Thoracic aorta (tissue), 2 donors: Measurements from ENCODE around the gene CATSPER3. TPM values are rescaled to one million over a fixed set of nuclear protein-coding genes. Genes with fewer than 3 reads are reported as not detected.

ENCODE experiments used
- ATAC-seq: fragments of 150-250 bp; one replicate; pipeline ENCODE4 v1.8.0; 2017; ENCODE audit warnings: low read depth; ENCODE audit not compliant: insufficient number of reproducible peaks, low FRiP score
- DNase-seq: peaks from one replicate; pipeline ENCODE4 v3.0.0-alpha.2; 2020; ENCODE audit warnings: low spot score
- H3K27ac ChIP-seq, 2 donors: fragments of 200-600 bp; sonication (generic); 1 replicate in 1 of 2; 2 replicates in 1 of 2; pipeline ENCODE4 v1.5.1; 2016; ENCODE audit warnings: mild to moderate bottlenecking in 2 of 2, moderate library complexity in 2 of 2
- H3K27me3 ChIP-seq: fragments of 200-600 bp; sonication (generic); replicated peaks from 2 replicates; pipeline ENCODE4 v1.6.0; 2016; ENCODE audit warnings: mild to moderate bottlenecking; ENCODE audit not compliant: insufficient read depth
- H3K36me3 ChIP-seq: fragments of 200-600 bp; sonication (generic); one replicate; pipeline ENCODE4 v1.5.1; 2016
- H3K4me1 ChIP-seq, 2 donors: fragments of 200-600 bp; sonication (generic); 1 replicate in 1 of 2; 2 replicates in 1 of 2; pipeline versions ENCODE4 v1.5.1 to v1.6.0; 2016; ENCODE audit warnings: low read depth in 2 of 2, mild to moderate bottlenecking in 1 of 2; ENCODE audit not compliant: control insufficient read depth in 1 of 2
- H3K4me3 ChIP-seq: fragments of 200-600 bp; sonication (generic); 2 replicates; pipeline ENCODE4 v1.5.1; 2016; ENCODE audit warnings: mild to moderate bottlenecking
- H3K9me3 ChIP-seq: fragments of 200-600 bp; sonication (generic); 2 replicates; pipeline ENCODE4 v1.5.1; 2016
- CTCF ChIP-seq: fragments of 200-600 bp; sonication (generic); IDR thresholded peaks from one replicate; pipeline ENCODE4 v1.5.1; 2019; ENCODE audit warnings: antibody characterized with exemption
- total RNA-seq, 2 donors: library from RNA; depleted of rRNA; stranded (reverse); fragments of >200 nt; gene quantifications; one replicate each; pipeline versions ENCODE4 v1.1.0 to v1.2.3, GENCODE V29; 2016

Gene CATSPER3
- total RNA-seq, 2 donors from 2014 or later, result not detected

DNA sequence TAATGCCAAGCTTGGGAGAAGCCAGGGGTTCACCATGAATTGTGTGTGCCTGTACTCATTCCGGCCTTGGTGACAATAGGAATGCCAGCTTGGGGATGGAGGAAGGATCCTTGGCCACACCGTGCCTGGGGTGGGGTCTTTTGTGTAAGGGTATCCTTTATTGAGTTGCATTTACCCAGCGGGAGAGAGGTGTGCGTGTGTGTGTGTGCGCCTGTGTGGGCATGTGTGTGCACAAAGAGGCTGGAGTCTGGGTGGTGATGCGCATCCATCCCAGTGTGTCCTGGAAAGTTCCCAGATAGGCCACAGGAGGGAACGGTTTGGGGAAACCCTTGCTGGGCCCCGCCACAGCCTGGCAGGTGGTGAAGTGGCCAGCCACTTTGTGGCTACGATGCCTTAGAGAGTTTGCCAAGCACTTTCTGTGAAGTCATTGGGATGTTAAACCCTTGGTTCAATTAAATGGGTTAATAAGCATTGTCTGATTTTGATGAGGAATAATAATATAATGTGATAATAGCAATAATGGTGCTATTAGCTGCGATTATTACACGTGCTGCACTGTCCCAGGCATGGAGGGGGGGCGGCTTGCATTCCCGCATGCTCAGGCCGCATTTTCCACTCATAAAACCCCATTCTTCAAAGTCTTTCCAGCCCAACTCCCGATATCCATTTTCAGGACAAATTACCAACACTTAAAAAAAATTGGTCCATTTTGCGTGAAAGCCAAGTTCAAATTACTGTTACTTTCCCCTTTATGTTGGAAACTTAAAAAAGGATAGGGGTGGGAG lies 52.6 kb downstream of the CATSPER3 start:
- no peaks in the 10 kb centered on the region for H3K36me3 ChIP-seq
- H3K4me1 ChIP-seq, result peaks cover 0 to 2% of the 10 kb centered on the region in 2 donors
- TF ChIP-seq CTCF, result no peak
- no peak for ATAC-seq
- H3K4me3 ChIP-seq, result no peak overlapping the region
- DNase-seq, result no peak
- H3K9me3 ChIP-seq, result no peaks in the 10 kb centered on the region
- H3K27ac ChIP-seq, result no peak overlapping the region
- no peaks in the 10 kb centered on the region for H3K27me3 ChIP-seq

GRCh38 chr5:135024956-135025729 lies 57.4 kb downstream of the CATSPER3 start:
- H3K9me3 ChIP-seq, result no peaks in the 10 kb centered on the region
- no peak for DNase-seq
- no peak for TF ChIP-seq CTCF
- H3K4me1 ChIP-seq, result peaks cover 0 to 14% of the 10 kb centered on the region in 2 donors
- no peak overlapping the region for H3K27ac ChIP-seq
- H3K27me3 ChIP-seq, result peaks cover 20% of the 10 kb centered on the region
- H3K36me3 ChIP-seq, result no peaks in the 10 kb centered on the region
- H3K4me3 ChIP-seq, result no peak overlapping the region
- no peak for ATAC-seq

DNA sequence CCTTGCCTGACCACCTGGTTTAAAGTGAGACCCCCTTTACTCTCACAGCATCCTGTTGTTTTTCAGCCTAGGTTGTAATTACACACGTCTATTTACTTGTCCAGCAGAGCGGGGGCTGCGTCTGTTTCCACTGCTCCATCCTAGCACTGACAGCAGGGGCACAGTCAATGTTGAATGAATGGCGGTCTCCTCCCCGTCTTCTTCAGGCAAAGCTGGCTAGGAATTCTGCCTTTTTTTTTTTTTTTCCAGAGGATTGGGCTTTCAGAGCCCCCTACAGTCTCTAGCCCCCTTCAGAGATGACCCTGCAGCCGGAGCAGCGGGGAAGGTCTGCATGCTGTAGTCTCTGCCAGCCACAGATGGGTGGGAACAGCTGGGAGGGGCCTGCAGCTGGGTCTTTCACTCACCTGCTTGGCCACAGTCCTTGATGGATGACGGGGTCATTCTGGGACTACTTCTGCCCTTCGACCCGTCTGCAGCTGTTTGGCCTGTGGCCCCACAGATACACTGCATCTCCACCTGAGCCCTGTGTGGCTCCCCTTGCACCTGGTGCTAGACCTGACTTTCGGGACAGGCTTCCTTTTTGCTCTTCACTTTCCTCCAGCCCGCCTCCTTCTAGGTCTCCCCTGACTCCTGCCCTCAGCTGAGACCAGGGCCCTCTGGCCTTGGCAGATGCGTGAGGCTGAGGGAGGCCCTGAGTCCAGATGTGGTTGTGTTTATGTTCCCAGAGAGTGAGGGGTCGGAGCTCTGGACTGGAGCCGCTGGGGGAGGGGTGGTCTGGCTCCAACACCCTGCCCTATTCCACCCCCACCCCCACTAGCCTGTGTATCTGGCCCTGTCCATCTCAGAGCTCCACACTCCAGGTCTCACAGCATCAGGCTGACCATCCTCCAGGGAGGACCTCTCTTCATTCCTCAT lies 58.3 kb downstream of the CATSPER3 start:
- DNase-seq (no peak), ATAC-seq (no peak)
- H3K9me3 ChIP-seq, result no peaks in the 10 kb centered on the region
- peaks cover 22% of the 10 kb centered on the region for H3K27me3 ChIP-seq
- TF ChIP-seq CTCF, result no peak
- H3K27ac ChIP-seq, result no peak overlapping the region
- H3K4me3 ChIP-seq, result no peak overlapping the region
- peaks cover 0 to 21% of the 10 kb centered on the region in 2 donors for H3K4me1 ChIP-seq
- no peaks in the 10 kb centered on the region for H3K36me3 ChIP-seq

DNA sequence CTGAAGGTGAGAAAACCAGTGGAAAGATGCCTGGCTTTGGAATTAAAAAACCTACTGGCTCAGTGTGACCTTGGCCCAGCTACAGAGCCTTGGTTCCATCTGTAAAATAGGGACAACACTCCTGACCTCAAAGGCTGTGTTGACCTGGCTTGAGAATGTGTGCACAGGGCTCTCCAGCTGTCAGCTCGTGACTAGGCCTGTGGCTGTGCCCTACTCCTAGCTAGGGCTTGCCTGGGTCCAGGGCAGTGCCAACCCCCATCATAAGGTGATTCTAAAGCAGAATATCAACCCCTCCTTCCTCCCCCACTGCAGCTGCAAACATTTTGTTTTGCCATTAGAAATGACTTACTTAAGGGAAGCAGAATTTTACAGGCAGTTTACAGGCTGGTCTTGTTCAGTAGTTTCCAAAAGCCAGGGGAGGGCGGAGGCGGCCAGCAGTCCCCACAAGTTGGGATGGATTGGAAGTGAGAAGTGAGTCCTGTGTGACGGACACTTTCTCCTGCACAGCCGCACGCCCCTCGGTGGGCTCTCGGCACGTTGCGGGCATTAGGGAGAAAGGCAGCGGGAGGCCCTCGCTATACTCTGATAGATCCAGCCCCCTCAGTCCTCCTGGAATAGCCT lies 59.0 kb downstream of the CATSPER3 start:
- Histone ChIP-seq H3K27me3 (peaks cover 26% of the 10 kb centered on the region), H3K27ac (no peak overlapping the region), H3K4me1 (peaks cover 2 to 24% of the 10 kb centered on the region in 2 donors), H3K9me3 (no peaks in the 10 kb centered on the region), H3K4me3 (no peak overlapping the region), H3K36me3 (no peaks in the 10 kb centered on the region)
- DNase-seq (no peak), ATAC-seq (no peak)
- no peak for TF ChIP-seq CTCF
